Measurements from ENCODE around the gene TAF1B. TPM values are rescaled to one million over a fixed set of nuclear protein-coding genes. Genes with fewer than 3 reads are reported as not detected.

TAF1B gene
- total RNA-seq, 1 donor from 2014 or later, result 26.1 TPM

- intact Hi-C loops (cut with DNase I), result no loop called here
- no peak for DNase-seq (ENCODE audit: low spot score)
- no peak for ATAC-seq
Observed at GRCh38 chr2:9949239-9949991, 106.1 kb downstream of the TAF1B start.

GRCh38 chr2:9949992-9950520 lies 106.8 kb downstream of the TAF1B start:
- DNase-seq (ENCODE audit: low spot score) (no peak), ATAC-seq (no peak)
- intact Hi-C loops (cut with DNase I), result no loop called here

GRCh38 chr2:9950521-9951271 lies 107.4 kb downstream of the TAF1B start:
- DNase-seq (ENCODE audit: low spot score), result peak; percentile 70

GRCh38 chr2:9951272-9951521 lies 107.9 kb downstream of the TAF1B start:
- intact Hi-C loops (cut with DNase I), result no loop called here
- DNase-seq (ENCODE audit: low spot score) (peak; percentile 71), ATAC-seq (no peak)

More at GRCh38 chr2:9950521-9951271, 107.4 kb downstream of the TAF1B start:
- intact Hi-C loops (cut with DNase I), result no loop called here
- ATAC-seq, result peak; percentile 4

GRCh38 chr2:9951522-9952285 lies 108.4 kb downstream of the TAF1B start, which contains the start of gene GRHL1:
TSS of gene GRHL1 (plus strand) at chr2:9951693. CDS start at chr2:9951834, 141 bp downstream.
- peak; percentile 98 for ATAC-seq
- DNase-seq (ENCODE audit: low spot score), result peak; percentile 95
- intact Hi-C loops (cut with DNase I), result no loop called here

GRCh38 chr2:9952286-9952737 lies 109.0 kb downstream of the TAF1B start:
- DNase-seq (ENCODE audit: low spot score) (no peak), ATAC-seq (no peak)
- intact Hi-C loops (cut with DNase I), result no loop called here

GRCh38 chr2:9952856-9953503 lies 109.7 kb downstream of the TAF1B start:
- ATAC-seq (no peak), DNase-seq (ENCODE audit: low spot score) (no peak)
- intact Hi-C loops (cut with DNase I), result no loop called here

- intact Hi-C loops (cut with DNase I), result no loop called here
- ATAC-seq, result no peak
- no peak for DNase-seq (ENCODE audit: low spot score)
Observed at GRCh38 chr2:9954136-9954535, 110.9 kb downstream of the TAF1B start.

GRCh38 chr2:9958057-9958456 lies 114.8 kb downstream of the TAF1B start:
- intact Hi-C loops (cut with DNase I), result no loop called here
- ATAC-seq (no peak), DNase-seq (ENCODE audit: low spot score) (no peak)

- intact Hi-C loops (cut with DNase I), result no loop called here
Observed at GRCh38 chr2:9959262-9959661, 116.0 kb downstream of the TAF1B start.

GRCh38 chr2:9961013-9961412 lies 117.7 kb downstream of the TAF1B start:
- DNase-seq (ENCODE audit: low spot score) (no peak), ATAC-seq (no peak)
- intact Hi-C loops (cut with DNase I), result no loop called here

More at GRCh38 chr2:9959262-9959661, 116.0 kb downstream of the TAF1B start:
- ATAC-seq (no peak), DNase-seq (ENCODE audit: low spot score) (no peak)

- ATAC-seq (no peak), DNase-seq (ENCODE audit: low spot score) (no peak)
- intact Hi-C loops (cut with DNase I), result no loop called here
Observed at GRCh38 chr2:9964334-9964980, 121.2 kb downstream of the TAF1B start.

GRCh38 chr2:9965119-9965822 lies 122.0 kb downstream of the TAF1B start:
- DNase-seq (ENCODE audit: low spot score) (no peak), ATAC-seq (no peak)
- intact Hi-C loops (cut with DNase I), result no loop called here

- intact Hi-C loops (cut with DNase I), result no loop called here
- no peak for ATAC-seq
- no peak for DNase-seq (ENCODE audit: low spot score)
Observed at GRCh38 chr2:9966491-9967022, 123.3 kb downstream of the TAF1B start.

GRCh38 chr2:9967053-9967775 lies 123.9 kb downstream of the TAF1B start:
- no peak for DNase-seq (ENCODE audit: low spot score)
- intact Hi-C loops (cut with DNase I), result no loop called here
- peak; percentile 15 for ATAC-seq

GRCh38 chr2:9968553-9969497 lies 125.6 kb downstream of the TAF1B start:
- DNase-seq (ENCODE audit: low spot score) (no peak), ATAC-seq (no peak)
- intact Hi-C loops (cut with DNase I), result no loop called here
